Measurements from ENCODE around the gene SLC35E3. TPM values are rescaled to one million over a fixed set of nuclear protein-coding genes. Genes with fewer than 3 reads are reported as not detected.
"Not testable (repeated sequence)": the region's sequence is repeated elsewhere in the genome, so short reads cannot be mapped to it uniquely, and the experiment has no call there.

The SLC35E3 gene
- total and polyA plus RNA-seq, 2 experiments from 2014 or later, result 5.5 to 13.8 TPM

DNA sequence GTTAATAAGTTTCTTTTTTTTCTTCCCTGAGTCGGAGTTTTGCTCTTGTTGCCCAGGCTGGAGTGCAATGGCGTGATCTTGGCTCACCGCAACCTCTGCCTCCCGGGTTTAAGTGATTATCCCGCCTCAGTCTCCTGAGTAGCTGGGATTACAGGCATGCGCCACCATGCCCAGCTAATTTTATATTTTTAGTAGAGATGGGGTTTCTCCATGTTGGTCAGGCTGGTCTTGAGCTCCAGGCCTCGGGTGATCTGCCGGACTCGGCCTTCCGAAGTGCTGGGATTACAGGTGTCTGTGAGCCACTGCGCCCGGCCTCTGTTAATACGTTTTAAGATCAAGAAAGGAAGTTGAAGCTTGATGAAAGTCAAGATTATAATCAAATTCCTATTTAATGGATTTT, 73.5 kb downstream of the SLC35E3 start:
- not testable (repeated sequence) for H2AFZ ChIP-seq; H3K9me3 Mint-ChIP-seq; DNase-seq (ENCODE audit: low spot score); H3K27me3 ChIP-seq (ENCODE audit: insufficient read depth); H3K27me3 Mint-ChIP-seq (ENCODE audit: insufficient read depth, low read depth, poor library complexity); H3K9me2 ChIP-seq (ENCODE audit: insufficient read depth); H3K27ac ChIP-seq (ENCODE audit: low read depth); H3K4me2 ChIP-seq; H3K4me3 ChIP-seq; H3K4me3 Mint-ChIP-seq; H3K27ac Mint-ChIP-seq; H3K4me1 Mint-ChIP-seq; H3K4me1 ChIP-seq (ENCODE audit: insufficient read depth); ATAC-seq; H3F3A ChIP-seq (replicated peaks; ENCODE audit: low read depth)
- peaks cover 82% of the 10 kb centered on the region for H3K36me3 Mint-ChIP-seq (ENCODE audit: low read depth)
- peaks cover 25% of the 10 kb centered on the region for H4K20me1 ChIP-seq (replicated peaks; ENCODE audit: insufficient read depth)
- H3K79me2 ChIP-seq (replicated peaks; ENCODE audit: insufficient read depth), result peaks cover 64% of the 10 kb centered on the region
- H3K36me3 ChIP-seq (ENCODE audit: insufficient read depth), result peaks cover 89% of the 10 kb centered on the region

- Histone ChIP-seq H3K36me3 (ENCODE audit: insufficient read depth) (peaks cover 88% of the 10 kb centered on the region), H3K4me2 (no peak overlapping the region), H3K4me3 (no peak overlapping the region), H3K27me3 (ENCODE audit: insufficient read depth) (no peaks in the 10 kb centered on the region), H3K9me2 (ENCODE audit: insufficient read depth) (no peaks in the 10 kb centered on the region), H3F3A (replicated peaks; ENCODE audit: low read depth) (0 out of 2 replicates have a peak, but pooled peaks cover 6% of the 10 kb centered on the region), H4K20me1 (replicated peaks; ENCODE audit: insufficient read depth) (peaks cover 19% of the 10 kb centered on the region), H3K4me1 (ENCODE audit: insufficient read depth) (no peaks in the 10 kb centered on the region), H3K27ac (ENCODE audit: low read depth) (no peak overlapping the region), H2AFZ (no peak overlapping the region), H3K79me2 (replicated peaks; ENCODE audit: insufficient read depth) (peaks cover 45% of the 10 kb centered on the region)
- ATAC-seq (no peak), DNase-seq (ENCODE audit: low spot score) (no peak)
- Mint-ChIP-seq H3K36me3 (ENCODE audit: low read depth) (peaks cover 85% of the 10 kb centered on the region), H3K4me1 (no peaks in the 10 kb centered on the region), H3K27ac (no peak overlapping the region), H3K9me3 (no peaks in the 10 kb centered on the region), H3K27me3 (ENCODE audit: insufficient read depth, low read depth, poor library complexity) (no peaks in the 10 kb centered on the region), H3K4me3 (no peak overlapping the region)
- TF ChIP-seq, protein P1, sequence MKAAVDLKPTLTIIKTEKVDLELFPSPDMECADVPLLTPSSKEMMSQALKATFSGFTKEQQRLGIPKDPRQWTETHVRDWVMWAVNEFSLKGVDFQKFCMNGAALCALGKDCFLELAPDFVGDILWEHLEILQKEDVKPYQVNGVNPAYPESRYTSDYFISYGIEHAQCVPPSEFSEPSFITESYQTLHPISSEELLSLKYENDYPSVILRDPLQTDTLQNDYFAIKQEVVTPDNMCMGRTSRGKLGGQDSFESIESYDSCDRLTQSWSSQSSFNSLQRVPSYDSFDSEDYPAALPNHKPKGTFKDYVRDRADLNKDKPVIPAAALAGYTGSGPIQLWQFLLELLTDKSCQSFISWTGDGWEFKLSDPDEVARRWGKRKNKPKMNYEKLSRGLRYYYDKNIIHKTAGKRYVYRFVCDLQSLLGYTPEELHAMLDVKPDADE (IDR thresholded peaks at IDR 0.05), result no peak
- TF ChIP-seq STAT1 (IDR thresholded peaks at IDR 0.05; ENCODE audit: unreplicated experiment) (no peak), REST (IDR thresholded peaks at IDR 0.05; ENCODE audit: unreplicated experiment) (no peak), EZH2 (IDR thresholded peaks at IDR 0.05; ENCODE audit: low read depth, unreplicated experiment) (no peak), EZH2phosphoT487 (IDR thresholded peaks at IDR 0.05; ENCODE audit: unreplicated experiment) (no peak), CREB1 (CRISPR knock-in tag; IDR thresholded peaks at IDR 0.05; ENCODE audit: low read depth) (no peak), POLR2AphosphoS5 (IDR thresholded peaks at IDR 0.05; ENCODE audit: low read depth) (no peak), CTCF (conservative IDR thresholded peaks at IDR 0.05; ENCODE audit: low read depth in 2 of 2) (no peak), ZNF114 (CRISPR knock-in tag; IDR thresholded peaks at IDR 0.05) (no peak), JUNB (IDR thresholded peaks at IDR 0.05; ENCODE audit: unreplicated experiment) (no peak)
Observed at GRCh38 chr12:68821357-68822188, 75.6 kb downstream of the SLC35E3 start.

All from GM23338 (cell line).